Inferior parietal cortex (tissue), 1 donor: ENCODE data around the gene ARAP1.

Source experiments
- DNase-seq: peaks from one replicate; pipeline ENCODE4 v3.0.0-alpha.2; 2016; ENCODE audit errors: extremely low spot score

ARAP1 gene

DNA sequence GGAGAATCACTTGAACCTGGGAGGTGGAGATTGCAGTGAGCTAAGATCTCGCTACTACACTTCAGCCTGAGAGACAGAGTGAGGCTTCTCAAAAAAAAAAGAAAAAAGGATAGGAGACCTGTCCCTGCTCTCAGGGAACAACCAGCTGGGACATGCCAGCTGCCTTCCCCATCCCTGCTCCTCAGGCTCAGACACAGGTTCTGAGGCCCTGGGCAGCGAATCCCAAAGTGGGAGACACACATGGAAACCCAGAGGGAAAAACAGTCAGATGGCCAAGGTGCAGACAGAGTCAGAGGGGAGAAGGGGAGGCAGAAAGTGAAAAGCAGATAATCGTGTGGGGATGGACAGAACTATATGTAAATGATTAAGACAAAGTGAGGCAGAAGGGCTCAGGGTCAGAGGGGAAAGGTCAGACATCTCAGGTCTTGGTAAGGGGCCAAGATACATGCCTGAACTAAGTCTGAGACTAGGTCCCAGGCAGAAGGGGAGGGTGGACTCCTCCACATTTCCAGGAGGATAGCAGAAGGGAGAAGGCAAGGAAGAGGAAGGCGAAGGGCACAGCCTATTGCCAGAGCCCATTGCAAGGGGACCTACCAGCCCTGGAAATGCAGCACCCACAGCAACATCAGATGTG is 27.4 kb upstream of the ARAP1 start:
- no peak for DNase-seq

- no peak for DNase-seq
Measured at GRCh38 chr11:72778535-72779494, 26.6 kb upstream of the ARAP1 start.

DNA sequence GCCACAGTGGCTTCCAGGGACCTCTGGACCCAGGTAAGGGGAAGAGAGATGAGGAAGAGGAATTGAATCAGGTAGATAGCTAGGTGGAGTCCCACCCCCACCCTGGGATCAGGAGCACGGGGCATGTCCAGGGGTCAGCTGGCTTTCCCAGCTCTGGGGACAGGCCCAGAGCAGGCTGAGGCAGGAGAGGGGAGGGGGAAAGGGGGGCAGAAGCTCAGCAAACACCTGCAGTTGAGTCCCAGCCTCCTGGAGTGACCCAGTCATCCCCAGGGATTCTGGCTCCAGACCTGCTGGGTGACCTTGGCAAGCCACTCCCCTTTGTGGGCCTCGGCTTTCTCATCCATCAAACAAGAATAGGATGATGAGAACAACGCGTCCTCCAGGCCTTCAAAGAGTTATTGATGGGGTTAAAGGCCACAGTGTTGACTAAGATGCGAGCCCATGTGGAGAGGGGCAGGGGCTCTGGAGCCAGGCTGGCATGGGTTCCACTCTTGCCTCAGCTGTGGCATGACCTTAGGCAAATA is 25.6 kb upstream of the ARAP1 start:
- no peak for DNase-seq

DNA sequence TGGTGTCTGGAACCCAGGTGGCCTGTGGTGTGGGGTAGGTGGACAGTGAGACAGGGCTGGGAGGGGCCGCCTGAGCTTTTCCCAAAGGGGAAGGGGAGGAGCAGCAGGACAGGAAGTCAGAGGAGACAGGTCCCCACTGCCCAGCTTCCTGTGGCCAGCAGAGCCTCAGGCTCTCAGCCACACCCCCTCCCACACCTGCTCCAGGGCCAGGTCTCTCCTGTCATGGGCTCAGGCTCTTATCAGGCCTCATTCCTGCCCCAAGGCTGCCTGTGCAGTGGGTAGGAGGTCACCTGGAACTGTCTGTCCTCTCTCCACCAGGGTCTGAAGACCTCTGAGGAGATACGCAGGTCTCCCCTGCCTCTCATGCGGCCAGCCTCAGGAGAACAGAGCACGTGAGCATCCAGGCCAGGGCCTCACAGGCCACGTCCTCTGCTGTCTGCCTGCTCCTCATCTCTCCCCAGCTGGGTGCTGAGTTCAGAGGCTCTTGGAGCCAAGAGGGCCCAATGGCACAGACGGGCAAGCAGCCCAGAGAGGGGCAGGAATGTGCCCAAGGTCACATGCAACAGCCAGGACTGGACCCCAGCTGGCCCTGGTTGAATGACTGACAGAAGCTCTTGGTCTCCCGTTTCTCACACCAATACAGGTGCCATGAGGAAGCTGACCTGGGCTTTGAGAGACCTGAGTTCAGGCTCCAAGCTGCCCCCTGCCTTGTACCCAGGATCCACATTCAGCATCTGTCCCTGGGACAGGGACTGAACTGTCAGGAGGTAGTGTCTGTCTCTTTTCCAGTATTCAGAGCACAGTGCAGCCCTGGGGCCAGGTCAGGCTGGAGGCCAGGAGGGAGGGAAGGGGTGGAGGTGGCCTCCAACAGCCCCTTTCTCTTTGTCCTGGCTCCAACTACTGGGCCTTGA is 24.9 kb upstream of the ARAP1 start:
- peak; percentile 60 for DNase-seq

DNA sequence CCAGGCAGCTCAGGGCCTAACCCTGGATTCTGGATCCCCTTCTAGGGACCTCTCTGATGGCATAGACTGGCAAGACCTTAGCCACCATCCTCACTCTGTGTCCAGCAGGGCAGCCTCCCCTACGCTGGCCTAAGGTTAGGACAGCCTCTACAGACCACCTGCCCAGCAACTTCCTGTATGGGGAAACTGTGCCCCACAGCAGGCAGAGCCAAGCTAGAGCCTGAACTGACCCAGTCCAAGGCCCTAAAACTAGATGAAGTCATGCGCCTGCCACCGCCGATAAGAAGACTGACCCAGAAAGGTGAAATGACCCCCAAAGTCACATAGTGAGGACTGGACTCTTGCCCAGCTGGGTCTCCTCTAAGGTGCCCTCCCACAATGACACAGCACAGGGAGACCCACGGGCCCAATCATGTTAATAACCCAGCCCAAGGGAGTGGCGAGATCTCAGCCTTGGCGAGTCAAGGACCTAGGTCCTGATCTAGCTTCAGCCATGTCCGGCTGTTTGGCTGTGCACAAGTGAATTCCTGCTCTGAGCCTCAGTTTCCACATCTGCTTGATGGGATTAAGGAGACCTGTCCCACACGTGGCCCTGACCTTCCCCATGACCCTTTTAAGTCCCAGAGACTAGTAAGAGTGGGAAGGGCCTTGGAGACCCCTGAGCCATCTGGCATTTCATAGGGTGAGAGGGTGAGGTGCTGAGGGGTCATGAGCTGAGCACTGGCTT is 24.1 kb upstream of the ARAP1 start:
- peak; percentile 60 for DNase-seq

- no peak for DNase-seq
Measured at GRCh38 chr11:72775288-72776110, 23.3 kb upstream of the ARAP1 start.

- no peak for DNase-seq
Measured at GRCh38 chr11:72774499-72774898, 22.3 kb upstream of the ARAP1 start.

DNA sequence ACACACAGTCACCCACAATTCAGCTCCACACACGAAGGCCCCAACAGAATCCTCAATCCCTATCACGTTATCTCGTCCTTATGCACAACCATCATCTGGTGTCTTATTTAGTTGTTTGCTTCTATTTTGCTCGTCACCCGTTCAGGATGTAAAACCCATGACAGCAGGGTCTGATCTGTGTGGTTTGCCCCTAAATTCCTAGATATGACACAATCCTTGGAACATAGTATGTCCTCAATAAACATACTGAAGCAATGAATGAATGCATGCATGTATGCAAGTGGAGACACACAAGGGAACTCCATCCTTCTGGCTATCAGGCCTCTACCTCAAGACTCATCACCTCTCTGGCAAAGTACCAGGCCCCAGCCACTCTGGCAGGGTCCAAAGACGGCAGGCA is 21.5 kb upstream of the ARAP1 start:
- no peak for DNase-seq

GRCh38 chr11:72773291-72773690 is 21.1 kb upstream of the ARAP1 start:
- peak; percentile 51 for DNase-seq

GRCh38 chr11:72772059-72772458 is 19.9 kb upstream of the ARAP1 start:
- no peak for DNase-seq

GRCh38 chr11:72771507-72771906 is 19.3 kb upstream of the ARAP1 start:
- DNase-seq: no peak

GRCh38 chr11:72770799-72771198 is 18.6 kb upstream of the ARAP1 start:
- no peak for DNase-seq

DNA sequence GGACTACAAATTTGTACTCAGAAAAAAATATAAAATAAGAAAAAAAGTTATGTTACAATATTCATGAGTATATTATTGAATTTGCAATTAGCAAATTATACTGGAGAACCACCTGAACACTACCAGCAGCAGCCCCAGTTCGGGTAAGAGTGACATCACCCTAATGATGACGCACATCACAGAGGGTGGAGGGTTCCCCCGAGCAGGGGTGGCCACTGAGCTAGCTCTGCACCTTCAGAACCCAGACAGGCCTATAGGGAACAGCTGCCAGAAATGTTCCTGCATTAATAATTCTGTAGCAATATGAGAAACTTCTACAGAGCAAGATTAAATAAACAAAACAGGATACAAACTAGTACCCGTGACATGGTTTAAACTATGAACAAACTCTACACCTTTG is 17.5 kb upstream of the ARAP1 start:
- no peak for DNase-seq

DNA sequence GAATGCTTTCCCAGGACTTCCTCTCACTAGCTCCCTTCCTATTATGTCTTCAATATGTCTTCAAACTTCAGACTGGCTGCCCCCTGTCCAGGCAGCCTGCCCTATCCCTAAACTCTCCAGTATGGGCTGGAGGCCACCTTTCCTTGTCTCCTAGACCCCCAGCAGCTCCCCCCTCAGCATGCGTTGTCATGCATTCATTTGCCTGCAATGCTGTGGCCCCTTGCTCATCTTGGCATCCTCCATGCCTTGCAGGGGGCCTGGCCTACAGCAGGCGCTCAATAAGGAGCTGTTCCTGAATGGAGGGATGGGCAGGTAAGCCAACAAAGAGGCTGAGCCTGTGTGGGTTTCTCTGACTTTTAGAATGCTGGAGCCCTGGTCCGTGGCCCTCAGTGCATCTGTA is 16.4 kb upstream of the ARAP1 start:
- DNase-seq: no peak

DNA sequence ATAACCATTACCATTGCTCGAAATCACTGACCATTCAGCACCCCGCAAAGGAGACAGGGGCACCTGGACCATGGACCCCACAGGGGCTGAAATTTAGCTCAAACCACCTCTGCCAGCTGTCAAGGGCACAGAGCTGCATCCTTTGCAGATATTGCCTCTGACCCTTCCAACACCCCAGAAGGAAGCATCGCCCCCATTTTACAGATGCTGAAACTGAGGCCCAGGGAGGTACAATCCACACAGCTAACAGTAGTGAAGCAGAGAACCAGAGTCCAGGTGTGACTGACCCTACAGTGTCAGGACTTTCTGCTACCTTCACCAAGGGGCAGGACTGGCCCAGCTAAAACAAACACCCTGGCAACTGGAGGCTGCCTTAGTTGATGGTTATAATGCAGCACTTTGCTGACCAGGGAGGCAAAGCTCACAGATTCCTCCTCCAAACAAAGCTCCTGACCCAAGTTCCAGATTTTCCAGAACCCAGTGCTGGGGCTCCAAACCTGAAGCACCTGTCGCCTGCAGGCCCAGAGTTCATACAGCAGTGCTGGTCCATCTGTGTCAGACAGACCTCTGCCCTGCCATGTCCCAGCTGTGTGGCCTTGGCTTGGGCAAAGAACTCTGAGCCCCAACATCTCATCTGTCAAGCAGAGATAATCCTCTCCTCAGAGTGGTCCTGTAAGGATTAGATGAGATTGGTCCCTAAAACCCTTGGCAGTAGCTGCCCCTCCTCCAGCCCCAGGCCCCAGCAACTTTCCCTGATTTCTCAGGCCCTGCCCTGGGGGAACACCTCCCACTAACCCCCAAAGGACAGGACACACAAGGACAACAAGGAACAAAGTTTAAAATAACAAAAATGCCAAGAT is 15.2 kb upstream of the ARAP1 start:
- DNase-seq: no peak

DNA sequence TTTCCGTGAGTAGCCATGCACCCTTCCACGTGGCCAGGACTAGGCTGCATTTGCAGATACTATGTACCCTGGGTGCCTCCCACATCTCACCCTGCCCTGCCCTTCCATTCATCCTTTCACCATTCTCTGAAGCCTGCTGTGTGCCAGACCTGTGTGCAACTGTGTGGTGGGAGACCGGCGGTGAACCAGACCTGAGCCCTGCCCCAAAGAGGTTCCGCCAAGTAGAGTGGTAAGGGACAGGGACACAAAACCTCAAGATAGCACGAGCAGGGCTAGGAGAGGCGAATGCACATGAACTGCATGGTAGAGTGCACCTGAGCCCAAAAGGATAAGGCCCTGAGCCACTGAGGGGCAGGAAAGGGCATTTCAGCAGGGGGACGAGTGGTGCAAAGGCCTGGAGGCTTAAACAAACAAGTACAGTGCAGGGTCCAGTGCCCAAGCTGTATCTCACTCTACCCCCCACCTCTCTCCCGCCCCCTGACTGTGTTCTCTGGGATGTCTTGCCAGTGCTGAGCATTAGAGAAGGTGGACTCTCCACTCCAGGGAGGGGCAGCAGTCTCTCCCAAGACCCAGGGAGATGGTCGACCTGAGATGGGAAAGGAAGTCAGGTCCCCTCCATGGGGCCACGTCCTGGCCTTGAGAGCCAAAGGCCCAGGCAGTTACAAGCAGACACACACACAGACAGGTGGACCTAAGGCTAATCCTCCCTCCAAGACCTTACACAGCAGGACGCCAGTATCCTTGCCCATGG is 14.1 kb upstream of the ARAP1 start:
- DNase-seq: no peak

DNA sequence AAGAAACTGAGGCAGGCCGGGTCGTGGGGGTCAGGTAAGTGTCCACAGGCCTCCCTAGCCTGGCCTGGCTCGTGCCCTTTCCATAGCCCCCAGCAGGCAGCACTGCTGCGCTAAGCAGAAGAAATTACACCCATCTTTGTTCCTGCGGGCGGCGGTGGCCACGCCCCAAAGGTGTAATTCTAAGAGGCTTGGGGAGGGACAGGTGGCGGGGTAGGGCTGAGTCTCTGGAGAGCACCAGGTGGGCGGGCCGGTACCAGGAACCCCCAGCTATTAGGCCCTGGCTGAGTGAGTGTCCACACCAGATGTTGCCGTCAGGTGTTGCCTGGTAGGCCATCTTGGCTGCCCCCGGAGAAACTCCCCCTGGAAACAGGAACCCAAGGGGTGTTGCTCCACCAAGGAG is 12.3 kb upstream of the ARAP1 start:
- no peak for DNase-seq

- DNase-seq: no peak
Measured at GRCh38 chr11:72763823-72764222, 11.6 kb upstream of the ARAP1 start.
